Left renal pelvis (tissue), 4 donors: ENCODE data around the gene DGUOK. TPM values are rescaled to one million over a fixed set of nuclear protein-coding genes. Genes with fewer than 3 reads are reported as not detected.

Source experiments
- polyA plus RNA-seq, 4 donors: library from polyadenylated mRNA; unstranded; fragments of 120-200 nt; gene quantifications; one replicate each; pipeline ENCODE4 v1.2.1, GENCODE V29; 2013; ENCODE audit not compliant: insufficient read length in 4 of 4

Gene DGUOK
- polyA plus RNA-seq, 4 donors: 65.3 to 67.3 (median 66.6) TPM

Other genes with a start within 250 kb of the DGUOK start
- gene TPRKB, start 189.5 kb upstream of the DGUOK start, polyA plus RNA-seq: 10 to 100 TPM; 57.1 to 84.4 (median 70.8) TPM
- 10 to 100 TPM; 30.2 to 39.0 (median 36.6) TPM for gene DUSP11, start 146.8 kb upstream of the DGUOK start, polyA plus RNA-seq
- gene C2orf78, start 142.7 kb upstream of the DGUOK start, polyA plus RNA-seq: not detected
- 10 to 100 TPM; 53.2 to 67.7 (median 58.4) TPM for gene STAMBP, start 97.9 kb upstream of the DGUOK start, polyA plus RNA-seq
- gene ACTG2, start 33.9 kb upstream of the DGUOK start, polyA plus RNA-seq: 1 to 10 TPM in 3 of 4 donors, under 1 TPM in 1; 0.64 to 2.3 (median 1.7) TPM
- 10 to 100 TPM; 14.1 to 24.9 (median 22.8) TPM for gene TET3, start 58.0 kb downstream of the DGUOK start, polyA plus RNA-seq
- gene BOLA3, start 221.0 kb downstream of the DGUOK start, polyA plus RNA-seq: 10 to 100 TPM; 19.4 to 34.7 (median 27.3) TPM